ENCODE measurements around the gene GRIA1. TPM values are rescaled to one million over a fixed set of nuclear protein-coding genes. Genes with fewer than 3 reads are reported as not detected.

Gene GRIA1
- total RNA-seq, 2 donors from 2014 or later: 1.2 TPM; not detected in 1

GRCh38 chr5:153571162-153571561, 80.7 kb downstream of the GRIA1 start:
- Mint-ChIP-seq H3K36me3 (ENCODE audit: low read depth) (no peaks in the 10 kb centered on the region), H3K27me3 (ENCODE audit: insufficient read depth) (no peaks in the 10 kb centered on the region), H3K4me3 (no peak overlapping the region), H3K27ac (no peak overlapping the region), H3K4me1 (no peaks in the 10 kb centered on the region), H3K9me3 (no peaks in the 10 kb centered on the region)
- Histone ChIP-seq H3K4me3 (ENCODE audit: low read length) (no peak overlapping the region), H3K9me3 (ENCODE audit: control insufficient read depth, low read length) (no peaks in the 10 kb centered on the region), H3K27me3 (ENCODE audit: control insufficient read depth, insufficient read depth, low read length, poor library complexity, severe bottlenecking) (peaks cover 6% of the 10 kb centered on the region), H3K4me1 (ENCODE audit: control insufficient read depth, insufficient read depth, low read length) (no peaks in the 10 kb centered on the region), H3K9ac (ENCODE audit: extremely low read depth, low read length, poor library complexity, severe bottlenecking) (no peak overlapping the region), H3K36me3 (ENCODE audit: control insufficient read depth, insufficient read depth, low read length) (no peaks in the 10 kb centered on the region), H3K27ac (ENCODE audit: low read depth, low read length) (peak overlapping the region; percentile 15)
- TF ChIP-seq, protein P1, sequence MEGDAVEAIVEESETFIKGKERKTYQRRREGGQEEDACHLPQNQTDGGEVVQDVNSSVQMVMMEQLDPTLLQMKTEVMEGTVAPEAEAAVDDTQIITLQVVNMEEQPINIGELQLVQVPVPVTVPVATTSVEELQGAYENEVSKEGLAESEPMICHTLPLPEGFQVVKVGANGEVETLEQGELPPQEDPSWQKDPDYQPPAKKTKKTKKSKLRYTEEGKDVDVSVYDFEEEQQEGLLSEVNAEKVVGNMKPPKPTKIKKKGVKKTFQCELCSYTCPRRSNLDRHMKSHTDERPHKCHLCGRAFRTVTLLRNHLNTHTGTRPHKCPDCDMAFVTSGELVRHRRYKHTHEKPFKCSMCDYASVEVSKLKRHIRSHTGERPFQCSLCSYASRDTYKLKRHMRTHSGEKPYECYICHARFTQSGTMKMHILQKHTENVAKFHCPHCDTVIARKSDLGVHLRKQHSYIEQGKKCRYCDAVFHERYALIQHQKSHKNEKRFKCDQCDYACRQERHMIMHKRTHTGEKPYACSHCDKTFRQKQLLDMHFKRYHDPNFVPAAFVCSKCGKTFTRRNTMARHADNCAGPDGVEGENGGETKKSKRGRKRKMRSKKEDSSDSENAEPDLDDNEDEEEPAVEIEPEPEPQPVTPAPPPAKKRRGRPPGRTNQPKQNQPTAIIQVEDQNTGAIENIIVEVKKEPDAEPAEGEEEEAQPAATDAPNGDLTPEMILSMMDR (conservative IDR thresholded peaks at IDR 0.05): no peak
- 86 to 100% methylated on average over 1 to 2 of the region's 2 CpGs for WGBS, 2 experiments (ENCODE audit: insufficient coverage in 1 of 2, insufficient read length in 1 of 2)
- no peak for DNase-seq

GRCh38 chr5:153572411-153573145, 82.1 kb downstream of the GRIA1 start:
- no peak overlapping the region for H3K4me3 ChIP-seq (ENCODE audit: low read length)
- Mint-ChIP-seq H3K9me3 (no peaks in the 10 kb centered on the region), H3K27ac (no peak overlapping the region), H3K4me3 (no peak overlapping the region), H3K36me3 (ENCODE audit: low read depth) (no peaks in the 10 kb centered on the region), H3K27me3 (ENCODE audit: insufficient read depth) (no peaks in the 10 kb centered on the region), H3K4me1 (no peaks in the 10 kb centered on the region)
- TF ChIP-seq, protein P1 (conservative IDR thresholded peaks at IDR 0.05): no peak
- no peaks in the 10 kb centered on the region for H3K9me3 ChIP-seq (ENCODE audit: control insufficient read depth, low read length)
- DNase-seq: no peak
- H3K27me3 ChIP-seq (ENCODE audit: control insufficient read depth, insufficient read depth, low read length, poor library complexity, severe bottlenecking): peaks cover 6% of the 10 kb centered on the region
- H3K9ac ChIP-seq (ENCODE audit: extremely low read depth, low read length, poor library complexity, severe bottlenecking): no peak overlapping the region
- no peaks in the 10 kb centered on the region for H3K4me1 ChIP-seq (ENCODE audit: control insufficient read depth, insufficient read depth, low read length)
- H3K27ac ChIP-seq (ENCODE audit: low read depth, low read length): peak overlapping the region; percentile 96
- 55 to 90% methylated on average over 8 of the region's 8 CpGs for WGBS, 2 experiments (ENCODE audit: insufficient coverage in 1 of 2, insufficient read length in 1 of 2)
- no peaks in the 10 kb centered on the region for H3K36me3 ChIP-seq (ENCODE audit: control insufficient read depth, insufficient read depth, low read length)

- H3K4me3 ChIP-seq (ENCODE audit: low read length): no peak overlapping the region
- Mint-ChIP-seq H3K4me3 (no peak overlapping the region), H3K9me3 (no peaks in the 10 kb centered on the region), H3K4me1 (no peaks in the 10 kb centered on the region), H3K27ac (no peak overlapping the region), H3K36me3 (ENCODE audit: low read depth) (no peaks in the 10 kb centered on the region), H3K27me3 (ENCODE audit: insufficient read depth) (peaks cover 3% of the 10 kb centered on the region)
- H3K9me3 ChIP-seq (ENCODE audit: control insufficient read depth, low read length): no peaks in the 10 kb centered on the region
- no peak overlapping the region for H3K9ac ChIP-seq (ENCODE audit: extremely low read depth, low read length, poor library complexity, severe bottlenecking)
- no peak for DNase-seq
- peak overlapping the region; percentile 96 for H3K27ac ChIP-seq (ENCODE audit: low read depth, low read length)
- H3K27me3 ChIP-seq (ENCODE audit: control insufficient read depth, insufficient read depth, low read length, poor library complexity, severe bottlenecking): peaks cover 6% of the 10 kb centered on the region
- TF ChIP-seq, protein P1 (conservative IDR thresholded peaks at IDR 0.05): no peak
- H3K4me1 ChIP-seq (ENCODE audit: control insufficient read depth, insufficient read depth, low read length): no peaks in the 10 kb centered on the region
- no peaks in the 10 kb centered on the region for H3K36me3 ChIP-seq (ENCODE audit: control insufficient read depth, insufficient read depth, low read length)
- 88 to 92% methylated on average over 3 to 4 of the region's 4 CpGs for WGBS, 2 experiments (ENCODE audit: insufficient coverage in 1 of 2, insufficient read length in 1 of 2)
Measured at GRCh38 chr5:153573326-153574033, 83.0 kb downstream of the GRIA1 start.

Data from endodermal cell (in vitro differentiated cells).